Effector memory CD4-positive, alpha-beta T cell (primary cell): Measurements from ENCODE around the gene BAHCC1.
A peak's percentile ranks its signal among the peaks of the same experiment; 100 is the strongest.

Experiments
- DNase-seq, 3 donors: peaks; one replicate each; pipeline ENCODE4 v3.0.0-alpha.2; 2020
- H3K27ac ChIP-seq: 2 replicates; pipeline ENCODE4 v1.7.0; 2013; ENCODE audit warnings: mild to moderate bottlenecking, low read length, moderate library complexity; ENCODE audit not compliant: insufficient read depth, poor library complexity, severe bottlenecking
- H3K27me3 ChIP-seq: replicated peaks from 2 replicates; pipeline ENCODE4 v1.7.0; 2013; ENCODE audit warnings: mild to moderate bottlenecking, low read length; ENCODE audit not compliant: insufficient read depth, control insufficient read depth, poor library complexity, severe bottlenecking
- H3K36me3 ChIP-seq: 2 replicates; pipeline ENCODE4 v1.7.0; 2013; ENCODE audit warnings: mild to moderate bottlenecking, low read length, moderate library complexity; ENCODE audit not compliant: control insufficient read depth, insufficient read depth
- H3K4me1 ChIP-seq: 2 replicates; pipeline ENCODE4 v1.7.0; 2013; ENCODE audit warnings: low read length, mild to moderate bottlenecking; ENCODE audit not compliant: control insufficient read depth, insufficient read depth, poor library complexity, severe bottlenecking
- H3K4me3 ChIP-seq: 2 replicates; pipeline ENCODE4 v1.7.0; 2013; ENCODE audit warnings: low read length, low read depth, mild to moderate bottlenecking; ENCODE audit not compliant: insufficient read depth, poor library complexity, severe bottlenecking
- H3K9me3 ChIP-seq: 2 replicates; pipeline ENCODE4 v1.7.0; 2013; ENCODE audit warnings: mild to moderate bottlenecking, low read length, moderate library complexity; ENCODE audit not compliant: control insufficient read depth

Gene BAHCC1

DNA sequence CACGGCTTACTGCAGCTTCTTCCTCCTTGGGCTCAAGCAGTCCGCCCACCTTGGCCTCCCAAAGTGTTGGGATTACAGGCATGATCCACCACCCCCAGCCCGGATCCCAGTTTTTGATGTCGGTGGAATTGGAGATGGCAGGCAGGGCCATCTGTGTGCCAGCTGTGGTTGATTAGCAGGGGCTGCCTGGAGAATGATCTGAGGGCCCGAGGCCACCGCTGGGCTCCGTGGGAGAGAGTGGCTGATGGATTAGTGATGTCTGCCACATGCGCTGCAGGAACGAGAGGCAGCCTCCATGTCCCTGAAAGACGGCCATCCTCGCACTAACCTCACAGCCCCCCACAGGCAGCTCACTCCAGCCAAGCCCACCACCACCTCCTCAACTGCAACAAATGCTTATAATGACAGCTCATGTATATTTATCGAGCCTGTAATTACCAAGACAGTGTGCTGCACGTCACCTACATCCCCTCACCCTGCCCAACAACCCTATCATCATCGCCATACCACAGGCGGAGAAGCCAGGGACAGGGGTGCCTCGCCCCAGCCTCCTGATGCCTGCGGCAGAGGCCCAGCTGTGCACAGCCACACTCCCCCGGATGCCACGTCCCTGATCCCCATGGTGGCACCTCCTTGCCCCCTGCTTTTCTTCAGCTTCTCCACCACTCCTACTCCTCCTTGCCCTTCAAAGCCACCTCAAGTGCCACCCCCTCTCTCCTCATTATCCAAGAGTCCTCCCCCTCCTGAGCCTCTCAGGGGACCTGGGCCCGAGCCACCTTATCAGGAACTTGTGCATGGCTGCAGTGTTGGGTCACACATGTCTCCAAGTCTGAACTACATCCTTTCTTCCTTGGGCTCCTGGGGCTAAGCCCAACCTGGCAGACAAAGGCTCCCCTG is 84.2 kb downstream of the BAHCC1 start:
- no peak for DNase-seq
- Histone ChIP-seq H3K4me3 (no peak overlapping the region), H3K36me3 (no peaks in the 10 kb centered on the region), H3K27ac (no peak overlapping the region), H3K9me3 (no peaks in the 10 kb centered on the region), H3K27me3 (peaks cover 14% of the 10 kb centered on the region), H3K4me1 (peaks cover 21% of the 10 kb centered on the region)

DNA sequence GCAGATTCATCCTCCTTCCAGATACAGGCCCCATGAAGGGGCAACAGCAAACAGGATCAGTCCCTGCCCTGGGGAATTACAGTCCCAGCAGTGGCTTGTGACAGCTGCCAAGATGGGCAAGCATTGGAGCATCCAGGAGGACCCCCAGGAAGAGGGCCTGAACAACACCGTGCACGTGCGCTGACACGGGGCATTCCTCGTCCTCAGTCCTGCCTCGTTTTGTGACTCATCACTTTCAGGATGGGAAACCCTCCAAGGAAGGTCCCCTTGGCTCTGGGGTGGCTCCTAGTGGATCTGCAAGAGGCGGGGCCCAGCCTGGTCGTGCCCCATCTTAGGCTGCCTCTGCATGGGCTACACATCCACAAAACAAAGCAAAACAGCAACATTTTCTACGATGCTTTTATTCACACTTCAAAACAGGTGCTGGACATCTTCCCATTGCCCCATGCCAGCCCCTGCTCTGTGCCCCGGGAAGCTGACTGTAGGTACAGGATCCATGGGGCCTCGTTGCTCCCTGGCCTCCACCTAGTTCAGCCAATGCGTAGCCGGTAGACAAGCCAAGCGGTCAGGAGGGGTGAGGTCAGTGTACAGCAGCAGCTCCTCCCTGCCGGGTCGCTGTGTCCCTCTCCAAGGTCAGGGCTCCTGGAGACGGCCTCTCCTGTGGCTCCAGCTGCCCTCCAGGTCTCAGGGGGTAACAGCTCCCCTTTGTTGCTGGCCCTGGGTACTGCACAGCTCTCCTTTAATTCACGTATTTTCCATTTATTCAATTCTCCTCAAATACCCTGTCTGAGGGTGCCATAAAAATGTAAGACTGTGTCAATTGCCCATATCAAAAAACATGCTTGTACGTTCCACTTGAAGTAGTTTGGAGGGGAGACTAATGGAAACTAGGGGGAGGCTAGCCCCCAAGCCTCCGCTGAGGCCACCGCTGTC is 85.1 kb downstream of the BAHCC1 start:
- Histone ChIP-seq H3K36me3 (no peaks in the 10 kb centered on the region), H3K27me3 (peaks cover 14% of the 10 kb centered on the region), H3K4me1 (peaks cover 26% of the 10 kb centered on the region), H3K9me3 (no peaks in the 10 kb centered on the region), H3K27ac (no peak overlapping the region), H3K4me3 (no peak overlapping the region)
- no peak for DNase-seq

DNA sequence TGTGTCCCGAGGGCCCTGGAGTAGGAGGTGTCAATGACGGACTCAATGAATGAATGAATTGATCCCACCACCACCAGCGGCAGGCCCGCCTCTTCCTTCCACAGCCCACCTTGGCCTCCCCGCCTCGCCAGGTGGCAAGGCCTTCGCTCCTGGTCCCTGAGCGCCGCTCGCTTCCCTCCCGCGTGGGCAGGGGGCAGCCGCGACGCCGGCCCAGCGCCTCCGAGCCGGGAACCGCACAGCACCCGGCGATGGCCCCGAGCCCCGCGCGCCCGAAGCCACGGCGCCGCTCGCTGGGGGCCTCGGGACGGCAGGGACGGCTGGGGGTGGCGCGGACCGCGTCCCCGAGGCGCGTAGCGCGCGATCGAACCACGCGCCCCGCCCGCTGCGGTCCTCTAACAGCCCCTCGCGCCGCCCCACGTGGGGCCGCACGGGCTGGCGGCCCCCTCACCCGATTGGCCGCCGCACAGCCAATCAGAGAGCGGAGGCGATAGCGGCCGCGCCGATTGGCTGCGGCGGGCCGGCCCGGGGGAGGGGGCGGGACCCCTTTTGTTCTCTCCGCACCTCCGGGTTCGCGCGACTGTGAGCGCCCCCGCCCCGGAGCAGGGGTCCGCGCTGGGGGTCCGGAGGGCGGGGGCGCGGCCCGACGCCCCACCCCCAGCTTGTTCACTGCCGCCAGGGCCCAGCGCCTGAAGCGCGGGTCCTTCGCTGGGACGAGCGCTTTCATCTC is 86.0 kb downstream of the BAHCC1 start:
- no peaks in the 10 kb centered on the region for H3K36me3 ChIP-seq
- H3K4me1 ChIP-seq = peaks cover 26% of the 10 kb centered on the region
- H3K27ac ChIP-seq = no peak overlapping the region
- H3K9me3 ChIP-seq = no peaks in the 10 kb centered on the region
- DNase-seq = peak; percentile 20 to 44 (median 40)
- H3K27me3 ChIP-seq = peaks cover 14% of the 10 kb centered on the region
- H3K4me3 ChIP-seq = peak overlapping the region; percentile 25

DNA sequence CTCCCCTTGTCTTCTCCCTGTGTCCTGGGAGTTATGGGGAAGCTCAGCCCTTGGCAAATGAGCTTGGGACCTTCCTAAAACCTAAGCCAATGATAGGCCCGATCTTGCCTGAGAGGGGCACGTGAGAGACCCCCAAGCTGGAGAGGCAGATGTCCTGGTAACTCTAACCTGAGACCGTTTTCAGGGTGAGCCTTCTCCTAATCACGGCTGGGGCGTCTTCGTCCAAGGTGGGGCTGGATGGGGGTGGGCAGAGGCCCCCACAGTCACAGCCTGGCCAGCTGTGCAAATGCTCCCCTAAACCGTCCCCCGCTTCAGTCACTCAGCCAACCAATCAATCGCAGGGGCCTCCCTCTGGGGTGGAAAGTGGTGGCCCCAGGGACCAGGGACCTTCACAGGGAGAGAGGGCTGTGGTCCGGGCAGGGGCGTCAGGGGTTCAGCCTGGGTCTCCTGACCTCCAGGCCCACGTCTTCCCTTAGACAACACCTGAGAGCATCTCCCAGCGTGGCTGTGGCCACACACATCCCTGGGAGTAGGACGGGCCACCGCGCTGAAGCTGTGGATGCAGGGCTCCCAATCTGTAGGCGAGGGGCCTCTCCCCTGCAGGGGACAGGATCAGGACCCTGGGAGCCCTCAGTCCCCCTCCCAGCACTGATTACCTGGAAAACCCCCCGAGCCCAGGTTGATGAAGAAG is 86.7 kb downstream of the BAHCC1 start:
- peaks cover 14% of the 10 kb centered on the region for H3K27me3 ChIP-seq

DNA sequence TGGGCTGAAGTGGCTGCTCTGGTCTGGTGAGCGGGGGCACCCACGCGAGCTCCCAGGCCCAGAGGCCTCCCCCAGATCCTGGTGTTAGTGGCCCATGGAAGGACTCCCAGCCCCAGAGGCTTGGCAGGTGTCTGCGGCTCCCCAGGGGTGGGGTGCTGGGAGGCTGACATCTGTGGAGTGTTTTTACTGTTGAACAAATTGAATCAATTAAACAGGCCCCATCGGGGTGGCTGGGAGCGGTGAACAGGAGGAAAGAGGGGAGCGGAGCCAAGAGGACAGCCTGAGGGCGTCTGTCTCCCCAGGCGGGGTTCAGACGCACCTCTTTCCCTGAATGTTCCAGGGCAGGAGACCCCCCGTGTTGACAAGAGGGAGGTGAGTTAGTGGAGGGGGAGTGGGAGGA is 87.4 kb downstream of the BAHCC1 start:
- no peak for DNase-seq
- H3K36me3 ChIP-seq = no peaks in the 10 kb centered on the region
- no peak overlapping the region for H3K4me3 ChIP-seq
- no peak overlapping the region for H3K27ac ChIP-seq
- H3K27me3 ChIP-seq = peaks cover 14% of the 10 kb centered on the region
- H3K9me3 ChIP-seq = no peaks in the 10 kb centered on the region
- H3K4me1 ChIP-seq = peaks cover 29% of the 10 kb centered on the region

More for the DNA sequence above, 86.7 kb downstream of the BAHCC1 start:
- no peak overlapping the region for H3K27ac ChIP-seq
- no peak for DNase-seq
- H3K4me3 ChIP-seq = peak overlapping the region; percentile 25
- peaks cover 26% of the 10 kb centered on the region for H3K4me1 ChIP-seq
- no peaks in the 10 kb centered on the region for H3K9me3 ChIP-seq
- no peaks in the 10 kb centered on the region for H3K36me3 ChIP-seq

DNA sequence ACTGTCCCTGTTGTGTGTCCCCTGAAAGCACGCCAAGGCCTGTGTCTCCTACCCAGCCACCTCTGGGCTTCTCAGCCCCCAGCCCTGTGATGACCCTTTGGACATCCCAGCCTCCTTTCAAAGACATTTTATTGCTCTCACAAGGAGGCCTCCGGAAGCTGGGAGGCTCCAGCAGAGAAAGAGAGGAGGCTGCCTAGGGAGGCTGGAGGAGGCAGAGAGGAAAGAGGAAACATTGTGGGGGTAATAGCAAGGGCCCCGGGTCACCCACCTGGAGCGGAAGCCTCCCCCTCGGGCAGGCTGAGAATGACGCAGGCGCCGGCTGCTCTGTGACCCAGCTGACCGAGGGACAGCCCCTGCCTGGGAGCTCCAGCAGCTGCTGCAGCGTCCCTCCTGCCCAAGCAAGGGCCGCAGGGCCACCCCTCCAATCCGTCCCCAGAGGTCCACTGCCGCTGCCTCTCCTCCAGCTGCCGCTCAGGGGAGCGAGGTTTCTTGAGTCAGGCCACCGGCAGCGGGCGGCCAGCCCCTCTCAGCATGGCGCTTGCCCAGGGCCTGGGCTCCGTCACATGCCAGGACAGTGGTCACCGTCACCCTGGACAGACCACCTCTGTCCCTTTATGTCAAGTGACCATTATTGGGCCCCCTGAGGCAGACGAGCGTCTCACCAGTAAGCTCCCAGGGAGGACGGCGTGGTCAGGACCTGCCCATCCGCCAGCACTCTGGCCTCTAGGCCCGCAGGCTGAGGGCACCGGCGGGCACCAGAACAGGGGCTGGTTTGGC is 88.0 kb downstream of the BAHCC1 start:
- no peak overlapping the region for H3K4me3 ChIP-seq
- H3K36me3 ChIP-seq = no peaks in the 10 kb centered on the region
- no peak for DNase-seq
- peaks cover 14% of the 10 kb centered on the region for H3K27me3 ChIP-seq
- no peak overlapping the region for H3K27ac ChIP-seq
- H3K4me1 ChIP-seq = peaks cover 34% of the 10 kb centered on the region
- no peaks in the 10 kb centered on the region for H3K9me3 ChIP-seq

DNA sequence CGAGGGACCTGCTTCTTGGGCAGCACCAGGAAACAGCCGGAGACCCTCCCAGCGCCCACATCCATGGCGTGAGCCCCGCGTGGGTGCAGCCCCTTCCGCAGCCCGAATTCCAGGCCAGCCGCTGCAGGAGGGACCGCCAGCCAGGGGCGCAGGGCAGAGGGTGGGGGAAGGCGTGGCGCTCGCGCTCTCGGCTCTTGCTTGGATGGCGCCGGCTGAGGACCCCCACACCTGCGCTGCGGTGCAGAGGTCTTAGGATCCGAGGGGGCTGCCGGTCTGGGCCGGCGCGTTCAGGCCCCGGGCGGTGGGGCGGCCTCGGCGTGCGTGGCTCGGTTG is 88.6 kb downstream of the BAHCC1 start:
- H3K9me3 ChIP-seq = no peaks in the 10 kb centered on the region
- no peaks in the 10 kb centered on the region for H3K36me3 ChIP-seq
- peaks cover 14% of the 10 kb centered on the region for H3K27me3 ChIP-seq
- DNase-seq = no peak
- H3K27ac ChIP-seq = no peak overlapping the region
- peak overlapping the region; percentile 46 for H3K4me3 ChIP-seq
- peaks cover 40% of the 10 kb centered on the region for H3K4me1 ChIP-seq

DNA sequence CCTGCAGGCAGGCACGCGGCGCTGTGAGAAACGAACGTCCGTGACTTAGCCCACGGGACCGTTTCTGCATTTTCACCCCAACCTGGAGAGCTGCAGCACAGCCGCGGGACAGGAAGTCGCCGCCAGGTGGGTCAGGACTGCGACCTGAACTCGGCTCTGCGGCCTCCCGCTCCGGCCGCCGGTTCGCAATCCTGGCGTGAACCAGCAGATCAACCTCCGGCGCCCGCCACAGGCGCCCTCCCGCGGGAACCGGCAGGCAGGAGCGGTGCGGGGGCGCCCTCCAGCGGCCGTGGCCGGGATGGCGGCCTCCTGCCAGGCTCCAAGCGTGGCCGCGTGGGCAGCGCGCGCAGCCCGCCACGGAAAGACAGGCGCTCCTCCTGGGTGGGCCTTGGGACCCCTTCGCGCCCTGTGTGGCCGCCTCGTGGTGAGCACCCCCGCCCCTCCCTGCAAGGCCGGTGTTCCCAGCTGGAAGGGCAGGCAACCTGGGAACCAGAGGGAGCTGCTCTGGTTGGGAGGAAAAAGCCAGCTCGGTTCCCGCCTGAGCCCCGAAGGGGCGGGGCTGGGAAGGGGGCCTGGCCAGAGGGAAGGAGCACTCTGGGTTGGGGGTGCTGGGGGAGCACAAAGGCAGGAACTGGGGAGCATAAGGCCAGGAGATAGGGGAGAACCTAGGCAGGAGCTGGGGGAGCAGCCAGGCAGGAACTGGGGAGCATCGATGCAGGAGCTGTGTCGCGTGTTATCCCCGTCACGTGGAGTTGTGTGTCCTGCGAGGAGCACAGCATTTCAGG is 89.1 kb downstream of the BAHCC1 start:
- DNase-seq = peak; percentile 68 to 73 (median 70)
- Histone ChIP-seq H3K9me3 (no peaks in the 10 kb centered on the region), H3K36me3 (no peaks in the 10 kb centered on the region), H3K4me3 (peak overlapping the region; percentile 46), H3K4me1 (peaks cover 40% of the 10 kb centered on the region), H3K27ac (no peak overlapping the region), H3K27me3 (peaks cover 14% of the 10 kb centered on the region)
